Bronchial epithelial cell (primary cell): ENCODE results near the gene WDR90. TPM values are rescaled to one million over a fixed set of nuclear protein-coding genes. Genes with fewer than 3 reads are reported as not detected.

Experiments used
- DNase-seq: peaks from one replicate; pipeline ENCODE4 v3.0.0-alpha.2; 2010; ENCODE audit warnings: low read depth
- FAIRE-seq: peaks from 2 replicates; lab custom pipeline; 2011; peaks lifted over from hg19 to GRCh38; lab: Jason Lieb, UNC
- H3K27me3 ChIP-seq: 2 replicates; pipeline ENCODE4 v1.5.1; 2011; ENCODE audit warnings: low read length; ENCODE audit not compliant: control insufficient read depth, insufficient read depth
- H3K36me3 ChIP-seq: 2 replicates; pipeline ENCODE4 v1.5.1; 2011; ENCODE audit warnings: low read length; ENCODE audit not compliant: control insufficient read depth, insufficient read depth
- H3K4me3 ChIP-seq: 2 replicates; pipeline ENCODE4 v1.5.1; 2011; ENCODE audit warnings: mild to moderate bottlenecking, low read depth, low read length, control low read depth
- total RNA-seq: library from RNA; depleted of rRNA; stranded (reverse); fragments of >200 nt; gene quantifications from 2 replicates; pipeline ENCODE4 v1.2.1, GENCODE V29; 2014
- TF ChIP-seq, protein P1 (sequence below): IDR thresholded peaks from 2 replicates; pipeline ENCODE4 v1.5.1; 2011; ENCODE audit warnings: mild to moderate bottlenecking, moderate library complexity, low read length, control low read depth, inconsistent platforms; ENCODE audit not compliant: insufficient read depth, severe bottlenecking

WDR90 gene
- total RNA-seq, 1 donor from 2014 or later, result 4.2 TPM

DNA sequence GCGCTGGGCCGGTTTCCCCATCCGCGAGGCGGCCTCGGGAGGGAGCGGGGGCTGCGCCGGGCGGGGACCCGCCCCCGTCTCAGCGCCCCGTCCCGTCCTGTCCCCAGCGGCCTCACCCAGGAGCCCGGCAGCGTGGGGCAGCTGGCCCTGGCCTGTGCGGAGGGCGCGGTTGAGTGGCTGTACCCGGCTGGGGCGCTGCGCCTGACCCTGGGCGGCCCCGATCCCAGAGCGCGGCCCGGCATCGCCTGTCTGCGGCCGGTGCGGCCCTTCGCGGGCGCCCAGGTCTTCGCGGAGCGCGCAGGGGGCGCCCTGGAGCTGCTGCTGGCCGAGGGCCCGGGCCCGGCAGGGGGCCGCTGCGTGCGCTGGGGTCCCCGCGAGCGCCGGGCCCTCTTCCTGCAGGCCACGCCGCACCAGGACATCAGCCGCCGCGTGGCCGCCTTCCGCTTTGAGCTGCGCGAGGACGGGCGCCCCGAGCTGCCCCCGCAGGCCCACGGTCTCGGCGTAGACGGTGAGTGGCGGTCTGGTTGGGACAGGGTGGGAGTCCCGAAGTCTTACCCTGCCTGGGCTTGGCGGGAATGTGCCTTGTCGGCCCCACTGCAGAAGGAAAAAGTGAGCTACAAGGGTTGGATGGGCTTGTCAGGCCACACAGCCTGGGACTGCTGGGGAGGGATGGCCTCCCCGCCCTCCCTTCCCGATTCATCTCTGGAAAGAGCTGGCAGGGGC is 66.5 kb downstream of the WDR90 start:
- no peak for DNase-seq
- H3K36me3 ChIP-seq, result no peaks in the 10 kb centered on the region
- H3K4me3 ChIP-seq, result peak overlapping the region; percentile 63
- H3K27me3 ChIP-seq, result peaks cover 5% of the 10 kb centered on the region
- TF ChIP-seq, protein P1, sequence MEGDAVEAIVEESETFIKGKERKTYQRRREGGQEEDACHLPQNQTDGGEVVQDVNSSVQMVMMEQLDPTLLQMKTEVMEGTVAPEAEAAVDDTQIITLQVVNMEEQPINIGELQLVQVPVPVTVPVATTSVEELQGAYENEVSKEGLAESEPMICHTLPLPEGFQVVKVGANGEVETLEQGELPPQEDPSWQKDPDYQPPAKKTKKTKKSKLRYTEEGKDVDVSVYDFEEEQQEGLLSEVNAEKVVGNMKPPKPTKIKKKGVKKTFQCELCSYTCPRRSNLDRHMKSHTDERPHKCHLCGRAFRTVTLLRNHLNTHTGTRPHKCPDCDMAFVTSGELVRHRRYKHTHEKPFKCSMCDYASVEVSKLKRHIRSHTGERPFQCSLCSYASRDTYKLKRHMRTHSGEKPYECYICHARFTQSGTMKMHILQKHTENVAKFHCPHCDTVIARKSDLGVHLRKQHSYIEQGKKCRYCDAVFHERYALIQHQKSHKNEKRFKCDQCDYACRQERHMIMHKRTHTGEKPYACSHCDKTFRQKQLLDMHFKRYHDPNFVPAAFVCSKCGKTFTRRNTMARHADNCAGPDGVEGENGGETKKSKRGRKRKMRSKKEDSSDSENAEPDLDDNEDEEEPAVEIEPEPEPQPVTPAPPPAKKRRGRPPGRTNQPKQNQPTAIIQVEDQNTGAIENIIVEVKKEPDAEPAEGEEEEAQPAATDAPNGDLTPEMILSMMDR, result peak; percentile 16
- no peak for FAIRE-seq

DNA sequence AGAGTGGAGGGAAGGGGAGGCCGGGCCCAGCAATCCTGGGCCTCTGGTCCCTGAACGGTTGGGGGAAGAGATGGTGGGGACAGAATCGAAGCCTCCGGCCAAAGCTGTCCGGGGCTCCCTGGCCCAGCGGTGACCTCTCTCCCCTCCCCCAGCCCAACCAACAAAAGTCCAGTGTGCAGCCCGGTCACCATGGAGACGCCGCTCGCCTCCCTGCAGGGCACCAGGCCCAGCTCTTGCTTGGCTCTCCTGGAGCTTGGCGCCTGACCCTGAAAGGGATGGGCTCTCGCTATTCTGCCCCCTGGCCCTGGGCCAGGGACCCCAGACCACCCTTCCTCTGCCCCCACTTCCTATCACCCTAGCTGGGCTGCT is 67.0 kb downstream of the WDR90 start:
- peak overlapping the region; percentile 63 for H3K4me3 ChIP-seq
- no peak for FAIRE-seq
- DNase-seq, result no peak
- H3K27me3 ChIP-seq, result peaks cover 3% of the 10 kb centered on the region
- TF ChIP-seq, protein P1, result no peak
- no peaks in the 10 kb centered on the region for H3K36me3 ChIP-seq

DNA sequence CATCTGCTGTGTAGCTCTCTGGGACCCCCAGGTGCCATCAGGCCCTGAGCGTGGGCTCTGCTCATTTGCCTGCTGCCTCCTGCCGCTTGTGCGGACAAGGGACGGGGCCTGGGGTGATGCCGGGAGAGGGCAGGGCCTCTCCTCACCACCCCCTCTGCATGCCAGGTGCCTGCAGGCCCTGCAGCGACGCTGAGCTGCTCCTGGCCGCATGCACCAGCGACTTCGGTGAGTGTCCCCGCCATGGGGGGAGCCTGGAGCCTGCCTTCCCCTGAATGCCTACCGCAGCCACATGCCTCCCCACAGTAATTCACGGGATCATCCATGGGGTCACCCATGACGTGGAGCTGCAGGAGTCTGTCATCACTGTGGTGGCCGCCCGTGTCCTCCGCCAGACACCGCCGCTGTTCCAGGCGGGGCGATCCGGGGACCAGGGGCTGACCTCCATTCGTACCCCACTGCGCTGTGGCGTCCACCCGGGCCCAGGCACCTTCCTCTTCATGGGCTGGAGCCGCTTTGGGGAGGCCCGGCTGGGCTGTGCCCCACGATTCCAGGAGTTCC is 67.7 kb downstream of the WDR90 start:
- H3K27me3 ChIP-seq, result no peaks in the 10 kb centered on the region
- no peak for FAIRE-seq
- DNase-seq, result no peak
- H3K36me3 ChIP-seq, result no peaks in the 10 kb centered on the region
- no peak overlapping the region for H3K4me3 ChIP-seq
- TF ChIP-seq, protein P1, result no peak

Other genes with a start within 250 kb of the WDR90 start
- 3.7 and 7.6 TPM in 2 replicates for gene DECR2, start 247.5 kb upstream of the WDR90 start, total RNA-seq
- 9.6 and 10.5 TPM in 2 replicates for gene RAB11FIP3, start 223.7 kb upstream of the WDR90 start, total RNA-seq
- gene CAPN15, start 121.7 kb upstream of the WDR90 start, total RNA-seq, result 27.1 and 31.9 TPM in 2 replicates
- gene PRR35, start 89.0 kb upstream of the WDR90 start, total RNA-seq, result not detected in 2 replicates
- under 0.01 TPM in 2 replicates for gene NHLRC4, start 82.4 kb upstream of the WDR90 start, total RNA-seq
- 17.2 and 17.9 TPM in 2 replicates for gene PIGQ, start 79.4 kb upstream of the WDR90 start, total RNA-seq
- gene RAB40C, start 59.3 kb upstream of the WDR90 start, total RNA-seq, result 10.8 and 16.8 TPM in 2 replicates
- 0.13 TPM in 1 of 2 replicates, not detected in the other for gene WFIKKN1, start 18.4 kb upstream of the WDR90 start, total RNA-seq
- gene METTL26, start 13.1 kb upstream of the WDR90 start, total RNA-seq, result 50.8 and 55.3 TPM in 2 replicates
- gene MCRIP2, start 7.5 kb upstream of the WDR90 start, total RNA-seq, result 30.2 and 45.0 TPM in 2 replicates
- 44.5 and 52.4 TPM in 2 replicates for gene RHOT2, start 18.8 kb downstream of the WDR90 start, total RNA-seq
- 9.2 and 14.0 TPM in 2 replicates for gene RHBDL1, start 26.3 kb downstream of the WDR90 start, total RNA-seq
- gene STUB1, start 31.0 kb downstream of the WDR90 start, total RNA-seq, result 159 and 204 TPM in 2 replicates
- 15.9 and 16.8 TPM in 2 replicates for gene JMJD8, start 35.0 kb downstream of the WDR90 start, total RNA-seq
- gene WDR24, start 41.0 kb downstream of the WDR90 start, total RNA-seq, result 3.4 and 4.0 TPM in 2 replicates
- 0.53 and 0.64 TPM in 2 replicates for gene FBXL16, start 56.4 kb downstream of the WDR90 start, total RNA-seq
- 63.7 and 143 TPM in 2 replicates for gene METRN, start 65.8 kb downstream of the WDR90 start, total RNA-seq
- gene ANTKMT, start 71.8 kb downstream of the WDR90 start, total RNA-seq, result 23.3 and 35.0 TPM in 2 replicates
- gene CCDC78, start 77.1 kb downstream of the WDR90 start, total RNA-seq, result 0.90 and 1.6 TPM in 2 replicates
- 25.2 and 33.2 TPM in 2 replicates for gene HAGHL, start 77.7 kb downstream of the WDR90 start, total RNA-seq
- gene CIAO3, start 91.6 kb downstream of the WDR90 start, total RNA-seq, result 33.2 and 43.1 TPM in 2 replicates
- 2.6 and 4.5 TPM in 2 replicates for gene MSLN, start 111.4 kb downstream of the WDR90 start, total RNA-seq
- gene RPUSD1, start 139.0 kb downstream of the WDR90 start, total RNA-seq, result 20.9 and 27.4 TPM in 2 replicates
- 1.6 and 2.8 TPM in 2 replicates for gene CHTF18, start 139.3 kb downstream of the WDR90 start, total RNA-seq
- not detected in 2 replicates for gene GNG13, start 151.4 kb downstream of the WDR90 start, total RNA-seq